Astrocyte of the cerebellum (primary cell): Measurements from ENCODE around the gene ETDA.
"Not testable (repeated sequence)": the region's sequence is repeated elsewhere in the genome, so short reads cannot be mapped to it uniquely, and the experiment has no call there.

Experiments used
- DNase-seq: peaks from one replicate; pipeline ENCODE4 v3.0.0-alpha.2; 2011; ENCODE audit warnings: low read depth
- H3K4me3 ChIP-seq: 2 replicates; pipeline ENCODE4 v1.5.1; 2011; ENCODE audit warnings: mild to moderate bottlenecking, low read depth, low read length, moderate library complexity
- in situ Hi-C: cut with HindIII; loops from 2 replicates; pipeline ENCODE4 v1.10.0; 2017; ENCODE audit warnings: low sequenced_read_pairs
- TF ChIP-seq, protein P1 (sequence below): IDR thresholded peaks from 2 replicates; pipeline ENCODE4 v1.5.1; 2012; ENCODE audit warnings: low read length, low read depth, moderate library complexity, mild to moderate bottlenecking; ENCODE audit errors: missing control alignments

The ETDA gene

DNA sequence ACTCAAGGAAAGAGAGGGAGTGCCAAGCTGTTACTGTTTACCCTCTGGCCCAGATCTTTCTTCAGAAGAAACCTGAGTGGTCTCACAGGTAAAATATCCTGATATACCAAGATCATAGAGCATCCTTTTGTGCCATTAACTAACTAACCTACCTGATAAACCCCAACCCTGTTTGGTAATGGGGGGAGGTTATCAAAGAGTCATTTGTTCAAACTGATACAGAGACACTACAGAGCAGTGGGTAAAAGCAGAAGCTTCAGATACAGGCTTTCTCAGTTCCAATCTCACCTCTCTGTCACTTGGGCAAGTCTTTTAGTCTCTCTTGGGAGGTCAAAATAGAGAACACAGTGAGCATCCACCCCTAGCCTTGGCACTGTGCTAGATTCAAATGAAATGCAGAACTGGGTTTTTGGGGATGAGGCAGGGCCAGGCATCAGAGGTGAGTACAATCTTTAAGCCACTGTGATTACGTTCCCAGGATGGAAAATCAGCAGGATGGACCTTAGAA is at the start of gene ETDA:
Gene ETDA (plus strand): TSS at position 51 of the 508 bp plus-strand sequence. CDS start 1,216 bp downstream, outside the sequence.
- H3K4me3 ChIP-seq, DNase-seq, in situ Hi-C loops: not testable (repeated sequence)

DNA sequence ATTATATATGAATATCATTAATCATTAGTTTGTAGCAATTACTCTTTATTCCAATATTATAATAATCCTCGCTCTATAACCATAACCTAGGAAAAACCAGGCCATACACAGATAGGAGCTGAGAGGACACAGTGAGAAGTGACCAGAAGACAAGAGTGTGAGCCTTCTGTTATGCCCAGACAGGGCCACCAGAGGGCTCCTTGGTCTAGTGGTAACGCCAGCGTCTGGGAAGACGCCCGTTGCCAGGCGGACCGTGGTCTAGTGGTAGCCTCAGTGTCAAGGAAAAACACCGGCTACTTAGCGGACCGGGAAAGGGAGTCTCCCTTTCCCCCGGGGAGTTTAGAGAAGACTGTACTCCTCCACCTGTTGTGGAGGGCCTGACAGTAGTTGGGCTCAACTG is 45.4 kb upstream of the ETDA start:
- DNase-seq, H3K4me3 ChIP-seq, in situ Hi-C loops: not testable (repeated sequence)
- TF ChIP-seq, protein P1, sequence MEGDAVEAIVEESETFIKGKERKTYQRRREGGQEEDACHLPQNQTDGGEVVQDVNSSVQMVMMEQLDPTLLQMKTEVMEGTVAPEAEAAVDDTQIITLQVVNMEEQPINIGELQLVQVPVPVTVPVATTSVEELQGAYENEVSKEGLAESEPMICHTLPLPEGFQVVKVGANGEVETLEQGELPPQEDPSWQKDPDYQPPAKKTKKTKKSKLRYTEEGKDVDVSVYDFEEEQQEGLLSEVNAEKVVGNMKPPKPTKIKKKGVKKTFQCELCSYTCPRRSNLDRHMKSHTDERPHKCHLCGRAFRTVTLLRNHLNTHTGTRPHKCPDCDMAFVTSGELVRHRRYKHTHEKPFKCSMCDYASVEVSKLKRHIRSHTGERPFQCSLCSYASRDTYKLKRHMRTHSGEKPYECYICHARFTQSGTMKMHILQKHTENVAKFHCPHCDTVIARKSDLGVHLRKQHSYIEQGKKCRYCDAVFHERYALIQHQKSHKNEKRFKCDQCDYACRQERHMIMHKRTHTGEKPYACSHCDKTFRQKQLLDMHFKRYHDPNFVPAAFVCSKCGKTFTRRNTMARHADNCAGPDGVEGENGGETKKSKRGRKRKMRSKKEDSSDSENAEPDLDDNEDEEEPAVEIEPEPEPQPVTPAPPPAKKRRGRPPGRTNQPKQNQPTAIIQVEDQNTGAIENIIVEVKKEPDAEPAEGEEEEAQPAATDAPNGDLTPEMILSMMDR: peak; percentile 31

DNA sequence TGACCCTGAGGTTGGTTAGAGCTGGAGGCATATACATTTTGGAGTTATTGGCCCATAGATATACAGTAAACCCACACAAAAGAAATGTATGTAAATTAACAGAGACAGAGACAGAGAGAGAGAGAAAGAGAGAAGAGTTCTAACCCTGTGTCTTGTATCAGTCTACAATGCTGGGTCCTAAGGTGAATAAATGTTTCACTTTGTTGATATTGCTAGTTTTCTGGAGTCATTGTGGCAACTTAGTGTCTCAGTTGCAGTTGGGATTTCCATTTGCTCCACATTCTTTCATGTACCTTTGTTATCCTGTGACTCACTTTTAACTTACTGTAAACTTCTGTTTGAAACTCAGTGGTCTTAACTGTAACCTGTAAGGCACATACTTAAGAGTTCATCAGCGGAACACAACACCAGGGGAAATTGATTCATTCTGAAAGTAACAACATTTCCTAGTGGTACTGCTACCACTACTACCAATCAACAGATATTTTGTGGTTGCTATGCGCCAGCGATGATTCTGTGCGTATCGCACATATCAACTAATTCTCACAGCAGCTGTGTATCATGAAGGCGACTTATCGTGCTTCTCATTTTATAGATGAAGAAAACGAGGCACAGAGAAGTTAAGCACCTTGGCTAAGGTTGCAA is 38.5 kb upstream of the ETDA start:
- H3K4me3 ChIP-seq: no peak overlapping the region
- in situ Hi-C loops: no loop called here
- DNase-seq: no peak
- TF ChIP-seq, protein P1: no peak

DNA sequence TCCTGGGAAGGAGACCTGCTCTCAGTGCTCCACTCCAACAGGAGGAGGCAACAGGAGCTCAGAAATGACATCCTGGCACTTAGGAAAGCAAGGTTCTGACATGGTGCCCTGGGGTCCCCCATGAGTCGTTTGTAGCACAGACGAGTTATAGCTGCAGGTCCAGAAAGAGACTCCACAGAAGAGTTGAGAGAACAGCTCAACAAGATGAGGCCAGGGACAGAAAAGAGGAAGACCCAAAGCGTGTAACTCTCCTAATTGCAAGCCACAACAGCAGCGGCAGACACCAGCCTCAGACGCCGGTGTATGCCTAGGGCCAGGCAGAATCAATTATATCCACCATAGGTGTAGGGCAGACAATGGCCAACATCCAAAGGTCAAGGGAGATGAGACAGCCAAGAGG is 5.9 kb upstream of the ETDA start:
- in situ Hi-C loops, DNase-seq, H3K4me3 ChIP-seq: not testable (repeated sequence)

DNA sequence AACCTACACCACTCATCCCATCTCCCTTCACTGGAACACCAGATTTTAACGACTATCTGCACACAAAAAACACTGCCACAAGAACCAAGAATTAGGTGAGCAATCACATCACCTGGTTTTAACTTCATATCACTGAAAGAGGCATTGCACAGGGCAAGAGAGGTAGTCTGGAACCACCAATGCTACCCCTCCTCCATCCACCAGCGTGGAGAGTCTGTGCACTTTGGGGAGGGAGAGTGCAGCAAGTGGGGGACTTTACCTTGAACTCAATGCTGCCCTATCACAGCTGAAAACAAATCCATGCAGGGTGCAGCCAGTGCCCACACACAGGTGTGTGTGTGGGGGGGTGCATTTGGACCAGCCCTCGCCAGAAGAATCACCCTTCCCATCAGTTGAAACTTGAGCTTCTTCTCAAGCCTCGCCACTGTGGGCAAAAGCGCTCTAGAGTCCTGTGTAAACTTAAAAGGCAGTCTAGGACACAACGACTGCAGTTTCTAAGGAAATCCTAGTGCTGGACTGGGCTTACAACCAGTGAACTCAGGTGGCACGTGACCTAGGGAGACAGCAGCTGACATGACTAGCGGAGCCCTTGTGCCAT is 4.3 kb downstream of the ETDA start:
- in situ Hi-C loops, DNase-seq, H3K4me3 ChIP-seq: not testable (repeated sequence)

DNA sequence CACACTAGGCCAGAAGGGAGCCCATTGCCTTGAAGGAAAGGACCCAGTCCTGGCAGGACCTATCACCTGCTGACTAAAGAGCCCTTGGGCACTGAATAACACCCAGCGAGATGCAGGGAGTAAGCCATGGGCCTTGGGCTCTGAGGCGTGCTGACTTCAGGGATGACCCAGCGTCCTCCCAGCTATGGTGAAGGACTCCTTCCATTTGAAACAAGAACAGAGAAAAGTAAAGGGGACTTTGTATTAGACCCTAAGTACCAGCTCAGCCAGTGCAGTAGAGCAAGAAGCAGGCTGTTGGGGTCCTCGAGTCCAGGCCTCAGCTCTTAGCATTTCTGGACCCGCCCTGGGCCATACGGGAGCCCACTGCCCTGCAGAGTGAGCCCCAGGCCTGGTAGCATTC is 5.1 kb downstream of the ETDA start:
- in situ Hi-C loops: no loop called here
- no peak for DNase-seq
- TF ChIP-seq, protein P1: no peak
- H3K4me3 ChIP-seq: no peak overlapping the region

DNA sequence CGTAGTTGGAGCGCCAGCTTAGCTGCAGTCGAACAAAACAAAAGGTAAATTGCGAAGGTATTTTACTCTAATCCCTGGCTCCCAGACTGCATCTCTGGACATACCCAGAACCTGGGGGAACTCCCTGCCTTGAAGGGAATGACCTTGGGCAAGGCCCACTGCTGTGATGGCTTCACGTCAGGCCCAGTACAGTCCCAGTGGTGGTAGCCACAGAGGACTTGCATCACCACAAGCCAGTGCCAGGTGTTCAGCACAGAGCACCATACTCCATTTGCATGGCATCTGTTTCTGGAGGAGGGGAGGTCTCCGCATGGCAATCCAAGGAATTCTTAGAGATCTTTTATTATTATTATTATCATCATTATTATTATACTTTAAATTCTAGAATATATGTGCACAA is 5.6 kb downstream of the ETDA start:
- H3K4me3 ChIP-seq: no peak overlapping the region
- in situ Hi-C loops: no loop called here
- TF ChIP-seq, protein P1: no peak
- no peak for DNase-seq

DNA sequence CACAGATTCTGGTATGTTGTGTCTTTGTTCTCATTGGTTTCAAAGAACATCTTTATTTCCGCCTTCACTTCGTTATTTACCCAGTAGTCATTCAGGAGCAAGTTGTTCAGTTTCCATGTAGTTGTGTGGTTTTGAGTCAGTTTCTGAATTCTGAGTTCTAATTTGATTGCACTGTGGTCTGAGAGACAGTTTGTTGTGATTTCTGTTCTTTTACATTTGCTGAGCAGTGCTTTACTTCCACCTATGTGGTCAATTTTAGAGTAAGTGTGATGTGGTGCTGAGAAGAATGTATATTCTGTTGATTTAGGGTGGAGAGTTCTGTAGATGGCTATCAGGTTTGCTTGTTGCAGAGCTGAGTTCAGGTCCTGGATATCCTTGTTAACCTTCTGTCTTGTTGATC is 9.1 kb downstream of the ETDA start:
- DNase-seq: not testable (repeated sequence)

DNA sequence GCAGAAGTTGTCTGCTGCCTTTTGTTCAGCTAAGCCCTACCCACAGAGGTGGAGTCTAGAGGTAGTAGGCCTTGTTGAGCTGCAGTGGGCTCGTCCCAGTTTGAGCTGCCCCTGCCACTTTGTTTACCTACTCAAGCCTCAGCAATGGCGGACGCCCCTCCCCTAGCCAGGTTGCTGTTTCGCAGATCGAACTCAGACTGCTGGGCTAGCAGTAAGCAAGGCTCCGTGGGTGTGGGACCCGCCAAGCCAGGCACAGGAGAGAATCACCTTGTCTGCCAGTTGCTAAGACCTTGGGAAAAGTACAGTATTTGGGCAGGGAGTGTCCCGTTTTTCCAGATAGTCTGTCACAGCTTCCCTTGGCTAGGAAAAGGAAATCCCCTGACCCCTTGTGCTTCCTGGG is 11.5 kb downstream of the ETDA start:
- DNase-seq, H3K4me3 ChIP-seq, in situ Hi-C loops: not testable (repeated sequence)

More for the DNA sequence above, 9.1 kb downstream of the ETDA start:
- H3K4me3 ChIP-seq, in situ Hi-C loops: not testable (repeated sequence)
